GM12878 (cell line): ENCODE results near the gene WARS2. TPM values are rescaled to one million over a fixed set of nuclear protein-coding genes. Genes with fewer than 3 reads are reported as not detected.

ENCODE experiments used
- ATAC-seq: fragments of 200-7000 bp; cut with Tn5 transposase; 3 replicates; pipeline ENCODE4 v1.9.1; 2020; ENCODE audit warnings: mild to moderate bottlenecking, moderate library complexity
- BruUV-seq: library from RNA; stranded (reverse); fragments of 400-500 nt; replicated peaks from 2 replicates; lab custom pipeline; 2021; lab: Mats Ljungman, UMichigan
- CTCF ChIA-PET: fragments of 300-600 bp; sonication (Branson Sonifier 250); formaldehyde crosslinking; extraction: SDS; loops from one replicate; lab custom pipeline; 2021; ENCODE audit warnings: inconsistent platforms; lab: Yijun Ruan, JAX
- POLR2A ChIA-PET: fragments of 350-600 bp; formaldehyde crosslinking; extraction: SDS; loops from one replicate; lab custom pipeline; 2021; ENCODE audit warnings: inconsistent platforms; lab: Charles Lee
- RAD21 ChIA-PET: fragments of 300-600 bp; sonication (Branson Sonifier 250); formaldehyde crosslinking; loops from one replicate; lab custom pipeline; 2023; ENCODE audit warnings: antibody characterized with exemption; ENCODE audit not compliant: unreplicated experiment; lab: Charles Lee
- SMC1A ChIA-PET: fragments of 300-600 bp; sonication (Branson Sonifier 250); formaldehyde crosslinking; loops from one replicate; lab custom pipeline; 2023; ENCODE audit not compliant: unreplicated experiment, uncharacterized antibody; lab: Charles Lee
- DNase-seq: peaks from one replicate; pipeline ENCODE4 v3.0.0-alpha.2; 2011; ENCODE audit warnings: low read depth, low spot score
- FAIRE-seq: peaks from 3 replicates; lab custom pipeline; 2011; peaks lifted over from hg19 to GRCh38; lab: Jason Lieb, UNC
- H2AFZ ChIP-seq: 2 replicates; pipeline ENCODE4 v1.6.0; 2011; ENCODE audit warnings: low read depth, low read length, control low read depth; ENCODE audit not compliant: control insufficient read depth
- H3K27ac ChIP-seq: 2 replicates; pipeline ENCODE4 v1.5.1; 2011; ENCODE audit warnings: control low read depth; ENCODE audit not compliant: control insufficient read depth, insufficient read depth
- H3K27me3 ChIP-seq, 2 experiments: replicated peaks in 1 of 2; 2 replicates each; pipeline versions ENCODE4 v1.6.0 to v1.6.1; 2011; ENCODE audit warnings: low read length in 1 of 2; ENCODE audit not compliant: control insufficient read depth in 2 of 2, insufficient read depth in 2 of 2
- H3K36me3 ChIP-seq, 2 experiments: 2 replicates each; pipeline ENCODE4 v1.5.1; 2011; ENCODE audit warnings: low read length in 1 of 2; ENCODE audit not compliant: control insufficient read depth in 2 of 2, insufficient read depth in 2 of 2
- H3K4me1 ChIP-seq: 2 replicates; pipeline ENCODE4 v1.6.1; 2011; ENCODE audit warnings: mild to moderate bottlenecking, low read length, moderate library complexity, mixed read lengths; ENCODE audit not compliant: control insufficient read depth, insufficient read depth
- H3K4me2 ChIP-seq: 2 replicates; pipeline ENCODE4 v1.6.0; 2011; ENCODE audit warnings: control low read depth; ENCODE audit not compliant: control insufficient read depth, insufficient read depth
- H3K4me3 ChIP-seq: fragments of 200-600 bp; sonication (generic); 2 replicates; pipeline ENCODE4 v1.5.1; 2016
- H3K79me2 ChIP-seq: 2 replicates; pipeline ENCODE4 v1.6.0; 2011; ENCODE audit warnings: low read length; ENCODE audit not compliant: control insufficient read depth, insufficient read depth
- H3K9ac ChIP-seq: 2 replicates; pipeline ENCODE4 v1.8.0; 2011; ENCODE audit warnings: low read length, control low read depth, mixed read lengths; ENCODE audit not compliant: control insufficient read depth, insufficient read depth
- H3K9me3 ChIP-seq: replicated peaks from 3 replicates; pipeline ENCODE4 v1.5.1; 2011; ENCODE audit warnings: mild to moderate bottlenecking, low read length; ENCODE audit not compliant: control insufficient read depth, insufficient read depth
- H4K20me1 ChIP-seq: 2 replicates; pipeline ENCODE4 v1.6.0; 2011; ENCODE audit not compliant: control insufficient read depth, insufficient read depth
- EGR1 ChIP-seq, 2 experiments: IDR thresholded peaks; 1 replicate in 1 of 2; 2 replicates in 1 of 2; pipeline ENCODE4 v1.6.1; 2011 to 2012; ENCODE audit warnings: low read depth in 2 of 2, low read length in 2 of 2, borderline replicate concordance in 1 of 2, mild to moderate bottlenecking in 1 of 2, moderate library complexity in 1 of 2
- EZH2 ChIP-seq: IDR thresholded peaks from 2 replicates; pipeline ENCODE4 v1.6.1; 2012; ENCODE audit warnings: low read depth, mild to moderate bottlenecking, control low read depth, inconsistent platforms, low read length, borderline replicate concordance; ENCODE audit not compliant: control insufficient read depth
- IRF5 ChIP-seq: fragments of 450-650 bp; IDR thresholded peaks from 2 replicates; pipeline ENCODE4 v1.6.1; 2017; ENCODE audit warnings: borderline replicate concordance
- REST ChIP-seq: IDR thresholded peaks from 2 replicates; pipeline ENCODE4 v1.6.1; 2012; ENCODE audit warnings: mild to moderate bottlenecking, low read depth, low read length
- SMC3 ChIP-seq: IDR thresholded peaks from 2 replicates; pipeline ENCODE4 v1.6.1; 2011; ENCODE audit warnings: low read length, improper control_type of control experiment, borderline replicate concordance
- WGBS: methylation state at CpG from one replicate; pipeline ENCODE4 v1.1.6; 2016; ENCODE audit warnings: low lambda C conversion rate; ENCODE audit not compliant: insufficient replicate concordance, insufficient coverage; ENCODE audit errors: missing lambda C conversion rate; 5-methylcytosine and 5-hydroxymethylcytosine counted together
- in situ Hi-C: fragments of 300-500 bp; cut with MboI; formaldehyde crosslinking; loops from 9 replicates; pipeline ENCODE4 v1.14.3; 2018; ENCODE audit warnings: mixed read lengths
- intact Hi-C: fragments of 100-400 bp; cut with micrococcal nuclease; formaldehyde crosslinking; loops from one replicate; pipeline ENCODE4 v1.14.2; 2022; ENCODE audit not compliant: unreplicated experiment
- polyA plus RNA-seq, 11 experiments: library from polyadenylated mRNA; depleted of rRNA in 4 of 11; unstranded in 6 of 11; stranded (reverse) in 5 of 11; fragments of >200 nt; fragmentation: Nextera tagmentation in 4 of 11; fragmentation: Illumina TruSeq in 1 of 11; extraction: Ambion mirVana in 4 of 11; extraction: Trizol in 1 of 11; gene quantifications; 1 replicate in 1 of 11; 2 replicates in 10 of 11; pipeline versions ENCODE4 v1.2.1 to v1.2.3, GENCODE V29; 2011 to 2016; ENCODE audit warnings: inconsistent platforms in 2 of 11, missing spikeins in 2 of 11, low read depth in 1 of 11
- total RNA-seq, 4 experiments: library from RNA; depleted of rRNA in 3 of 4; stranded (reverse); fragments of >200 nt in 3 of 4; fragmentation: Illumina TruSeq in 1 of 4; extraction: Trizol in 1 of 4; gene quantifications; 2 replicates each; pipeline versions ENCODE4 v1.2.1 to v1.2.3, GENCODE V29; 2013 to 2021
- TF ChIP-seq, protein P1 (sequence below): fragments of 450-650 bp; IDR thresholded peaks from 2 replicates; pipeline ENCODE4 v1.6.1; 2017; ENCODE audit warnings: mild to moderate bottlenecking, moderate library complexity

The WARS2 gene
- total and polyA plus RNA-seq, 10 of the 15 experiments (the other 5 are each of a cell fraction or from before 2014, with no cell fraction given) = 5.5 to 22.2 (median 14.4) TPM

- TF ChIP-seq REST (no peak), IRF5 (no peak)
Measured at GRCh38 chr1:119010201-119010600, 130.3 kb downstream of the WARS2 start (continued).

GRCh38 chr1:119009312-119009655 lies 131.2 kb downstream of the WARS2 start:
- Histone ChIP-seq H3K27me3 (peaks cover 6 to 10% of the 10 kb centered on the region in 2 experiments), H3K4me2 (no peak overlapping the region), H3K79me2 (no peaks in the 10 kb centered on the region), H3K36me3 (no peaks in the 10 kb centered on the region), H4K20me1 (no peaks in the 10 kb centered on the region), H3K9me3 (peaks cover 4% of the 10 kb centered on the region; the same call in 1 of the 3 replicates), H2AFZ (no peak overlapping the region), H3K4me3 (no peak overlapping the region), H3K4me1 (no peaks in the 10 kb centered on the region), H3K9ac (no peak overlapping the region), H3K27ac (no peak overlapping the region)
- no peak for FAIRE-seq
- ChIA-PET CTCF (interaction anchor here (0.6 to 5.4 kb wide), 29 partner anchors 9 to 932 kb away, joined by 3 to 28 read pairs (median 4); no protein-coding TSS in a partner anchor), RAD21 (interaction anchor here (0.6 to 2.1 kb wide), 13 partner anchors 15 to 857 kb away, joined by 3 to 12 read pairs (median 5); no protein-coding TSS in a partner anchor), POLR2A (no interaction called here), SMC1A (interaction anchor here (0.6 to 1.9 kb wide), 20 partner anchors 13 to 857 kb away, joined by 3 to 9 read pairs (median 4); no protein-coding TSS in a partner anchor)
- in situ Hi-C loops (no loop called here), intact Hi-C loops (loop anchor here (2.0 to 10.0 kb wide), 3 partner anchors 97 to 858 kb away; no protein-coding TSS in a partner anchor)
- no peak for DNase-seq
- WGBS = 21% methylated on average over 2 of the region's 2 CpGs
- TF ChIP-seq SMC3 (no peak), EGR1 (IDR thresholded peaks at IDR 0.05; ENCODE audit: borderline replicate concordance in 1 of 2, low read depth in 2 of 2, low read length in 2 of 2) (no peak), EZH2 (no peak)
- TF ChIP-seq, protein P1, sequence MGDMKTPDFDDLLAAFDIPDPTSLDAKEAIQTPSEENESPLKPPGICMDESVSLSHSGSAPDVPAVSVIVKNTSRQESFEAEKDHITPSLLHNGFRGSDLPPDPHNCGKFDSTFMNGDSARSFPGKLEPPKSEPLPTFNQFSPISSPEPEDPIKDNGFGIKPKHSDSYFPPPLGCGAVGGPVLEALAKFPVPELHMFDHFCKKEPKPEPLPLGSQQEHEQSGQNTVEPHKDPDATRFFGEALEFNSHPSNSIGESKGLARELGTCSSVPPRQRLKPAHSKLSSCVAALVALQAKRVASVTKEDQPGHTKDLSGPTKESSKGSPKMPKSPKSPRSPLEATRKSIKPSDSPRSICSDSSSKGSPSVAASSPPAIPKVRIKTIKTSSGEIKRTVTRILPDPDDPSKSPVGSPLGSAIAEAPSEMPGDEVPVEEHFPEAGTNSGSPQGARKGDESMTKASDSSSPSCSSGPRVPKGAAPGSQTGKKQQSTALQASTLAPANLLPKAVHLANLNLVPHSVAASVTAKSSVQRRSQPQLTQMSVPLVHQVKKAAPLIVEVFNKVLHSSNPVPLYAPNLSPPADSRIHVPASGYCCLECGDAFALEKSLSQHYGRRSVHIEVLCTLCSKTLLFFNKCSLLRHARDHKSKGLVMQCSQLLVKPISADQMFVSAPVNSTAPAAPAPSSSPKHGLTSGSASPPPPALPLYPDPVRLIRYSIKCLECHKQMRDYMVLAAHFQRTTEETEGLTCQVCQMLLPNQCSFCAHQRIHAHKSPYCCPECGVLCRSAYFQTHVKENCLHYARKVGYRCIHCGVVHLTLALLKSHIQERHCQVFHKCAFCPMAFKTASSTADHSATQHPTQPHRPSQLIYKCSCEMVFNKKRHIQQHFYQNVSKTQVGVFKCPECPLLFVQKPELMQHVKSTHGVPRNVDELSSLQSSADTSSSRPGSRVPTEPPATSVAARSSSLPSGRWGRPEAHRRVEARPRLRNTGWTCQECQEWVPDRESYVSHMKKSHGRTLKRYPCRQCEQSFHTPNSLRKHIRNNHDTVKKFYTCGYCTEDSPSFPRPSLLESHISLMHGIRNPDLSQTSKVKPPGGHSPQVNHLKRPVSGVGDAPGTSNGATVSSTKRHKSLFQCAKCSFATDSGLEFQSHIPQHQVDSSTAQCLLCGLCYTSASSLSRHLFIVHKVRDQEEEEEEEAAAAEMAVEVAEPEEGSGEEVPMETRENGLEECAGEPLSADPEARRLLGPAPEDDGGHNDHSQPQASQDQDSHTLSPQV = no peak
- no TSS peak for BruUV-seq
- ATAC-seq = no peak
